Activated naive CD8-positive, alpha-beta T cell treated with anti-CD3 and anti-CD28 coated beads, Interleukin-2, amount 50 U/mL, for 16 hours (primary cell): ENCODE measurements around the gene BIRC2.
"Not testable (repeated sequence)": the region's sequence is repeated elsewhere in the genome, so short reads cannot be mapped to it uniquely, and the experiment has no call there.

Experiments used
- DNase-seq: peaks from one replicate; pipeline ENCODE4 v3.0.0-alpha.2; 2020; ENCODE audit warnings: low read depth, low spot score

The BIRC2 gene

GRCh38 chr11:102323542-102324251 is 23.3 kb upstream of the BIRC2 start:
- DNase-seq, result no peak

- no peak for DNase-seq
These were observed 21.9 kb upstream of the BIRC2 start for GRCh38 chr11:102325088-102325487.

- no peak for DNase-seq
These were observed 18.3 kb upstream of the BIRC2 start for GRCh38 chr11:102328748-102329147.

- no peak for DNase-seq
These were observed 16.8 kb upstream of the BIRC2 start for GRCh38 chr11:102330231-102330630.

- no peak for DNase-seq
These were observed 15.7 kb upstream of the BIRC2 start for GRCh38 chr11:102331341-102331740.

GRCh38 chr11:102332611-102332994 is 14.4 kb upstream of the BIRC2 start:
- DNase-seq, result no peak

GRCh38 chr11:102338479-102339010 is 8.5 kb upstream of the BIRC2 start:
- DNase-seq, result no peak

- not testable (repeated sequence) for DNase-seq
These were observed 5.7 kb upstream of the BIRC2 start for GRCh38 chr11:102341311-102341710.

GRCh38 chr11:102341844-102342318 is 5.1 kb upstream of the BIRC2 start:
- DNase-seq, result peak; percentile 53

- no peak for DNase-seq
These were observed 3.2 kb upstream of the BIRC2 start for GRCh38 chr11:102343809-102344208.

- DNase-seq, result no peak
These were observed 1.1 kb upstream of the BIRC2 start for GRCh38 chr11:102345904-102346303.

- no peak for DNase-seq
These were observed 612 bp upstream of the BIRC2 start for GRCh38 chr11:102346456-102346747.

- no peak for DNase-seq
These were observed 702 bp downstream of the BIRC2 start for GRCh38 chr11:102347462-102348370.

GRCh38 chr11:102357116-102357515 is 10.1 kb downstream of the BIRC2 start:
- DNase-seq, result no peak

GRCh38 chr11:102359372-102359771 is 12.4 kb downstream of the BIRC2 start:
- DNase-seq, result no peak

- DNase-seq, result no peak
These were observed 13.7 kb downstream of the BIRC2 start for GRCh38 chr11:102360681-102361080.

GRCh38 chr11:102361086-102362031 is 14.3 kb downstream of the BIRC2 start:
- no peak for DNase-seq

- no peak for DNase-seq
These were observed 18.0 kb downstream of the BIRC2 start for GRCh38 chr11:102364991-102365390.

GRCh38 chr11:102367364-102367763 is 20.4 kb downstream of the BIRC2 start:
- DNase-seq, result no peak

GRCh38 chr11:102368472-102368871 is 21.5 kb downstream of the BIRC2 start:
- DNase-seq, result no peak

- not testable (repeated sequence) for DNase-seq
These were observed 27.8 kb downstream of the BIRC2 start for GRCh38 chr11:102374633-102375424.
